GM19397 (cell line): ENCODE measurements around the gene DBF4B.
"Not testable (repeated sequence)": the region's sequence is repeated elsewhere in the genome, so short reads cannot be mapped to it uniquely, and the experiment has no call there.

Experiments used
- ATAC-seq: cut with Tn5 transposase; IDR thresholded peaks from one replicate; pipeline ENCODE4 v1.9.1; 2021; ENCODE audit warnings: mild to moderate bottlenecking, moderate library complexity; ENCODE audit not compliant: unreplicated experiment

Gene DBF4B

GRCh38 chr17:44726121-44726520 lies 17.7 kb downstream of the DBF4B start:
- not testable (repeated sequence) for ATAC-seq

GRCh38 chr17:44733753-44734152 lies 25.3 kb downstream of the DBF4B start:
- ATAC-seq, result no peak

- ATAC-seq, result no peak
Measured at GRCh38 chr17:44734272-44734671, 25.8 kb downstream of the DBF4B start.

- no peak for ATAC-seq
Measured at GRCh38 chr17:44736551-44737240, 28.2 kb downstream of the DBF4B start.

GRCh38 chr17:44738214-44738906 lies 29.9 kb downstream of the DBF4B start:
- no peak for ATAC-seq

GRCh38 chr17:44741316-44741715 lies 32.9 kb downstream of the DBF4B start:
- ATAC-seq, result no peak

- no peak for ATAC-seq
Measured at GRCh38 chr17:44745301-44745700, 36.8 kb downstream of the DBF4B start.

- ATAC-seq, result not testable (repeated sequence)
Measured at GRCh38 chr17:44745738-44746137, 37.3 kb downstream of the DBF4B start.

GRCh38 chr17:44747566-44747965 lies 39.1 kb downstream of the DBF4B start:
- no peak for ATAC-seq

GRCh38 chr17:44749076-44749979 lies 40.9 kb downstream of the DBF4B start:
- no peak for ATAC-seq

- ATAC-seq, result no peak
Measured at GRCh38 chr17:44749980-44750318, 41.5 kb downstream of the DBF4B start.

- ATAC-seq, result no peak
Measured at GRCh38 chr17:44751331-44751730, 42.9 kb downstream of the DBF4B start.

GRCh38 chr17:44751806-44752205 lies 43.3 kb downstream of the DBF4B start:
- ATAC-seq, result no peak

- ATAC-seq, result no peak
Measured at GRCh38 chr17:44752953-44753861, 44.7 kb downstream of the DBF4B start.

- ATAC-seq, result no peak
Measured at GRCh38 chr17:44754276-44754675, 45.8 kb downstream of the DBF4B start.

GRCh38 chr17:44755180-44755579 lies 46.7 kb downstream of the DBF4B start:
- ATAC-seq, result not testable (repeated sequence)

GRCh38 chr17:44757045-44757917 lies 48.8 kb downstream of the DBF4B start:
- ATAC-seq, result no peak

- ATAC-seq, result no peak
Measured at GRCh38 chr17:44757918-44758413, 49.5 kb downstream of the DBF4B start.

- no peak for ATAC-seq
Measured at GRCh38 chr17:44758414-44759085, 50.1 kb downstream of the DBF4B start, which contains the start of gene ADAM11. Gene ADAM11 (plus strand): TSS chr17:44758988. CDS start chr17:44759200, 212 bp downstream.
